Body of pancreas (tissue), 4 donors: ENCODE measurements around the gene PRTFDC1. TPM values are rescaled to one million over a fixed set of nuclear protein-coding genes. Genes with fewer than 3 reads are reported as not detected.

Source experiments
- ATAC-seq: fragments of 150-250 bp; one replicate; pipeline ENCODE4 v1.9.1; 2016
- DNase-seq, 4 donors: peaks; one replicate each; pipeline ENCODE4 v3.0.0-alpha.2; 2019
- H3K27ac ChIP-seq, 4 donors: fragments of 200-600 bp; sonication (generic); 1 replicate in 3 of 4; 2 replicates in 1 of 4; pipeline versions ENCODE4 v1.5.1 to v1.6.1; 2016 to 2019; ENCODE audit warnings: mild to moderate bottlenecking in 1 of 4, mixed read lengths in 1 of 4, moderate library complexity in 1 of 4
- H3K27me3 ChIP-seq, 2 donors: fragments of 200-600 bp; sonication (generic); one replicate each; pipeline ENCODE4 v1.6.0; 2016; ENCODE audit warnings: mild to moderate bottlenecking in 1 of 2
- H3K36me3 ChIP-seq, 2 donors: fragments of 200-600 bp; sonication (generic); replicated peaks in 1 of 2; 2 replicates each; pipeline ENCODE4 v1.5.1; 2016; ENCODE audit warnings: low read depth in 2 of 2; ENCODE audit not compliant: insufficient read depth in 1 of 2
- H3K4me1 ChIP-seq: fragments of 200-600 bp; sonication (generic); one replicate; pipeline ENCODE4 v1.6.0; 2016
- H3K4me3 ChIP-seq, 2 donors: fragments of 200-600 bp; sonication (generic); 1 replicate in 1 of 2; 2 replicates in 1 of 2; pipeline ENCODE4 v1.5.1; 2016 to 2019
- H3K9me3 ChIP-seq, 3 donors: fragments of 200-600 bp; sonication (generic); 1 replicate in 2 of 3; 2 replicates in 1 of 3; pipeline ENCODE4 v1.5.1; 2016
- POLR2A ChIP-seq, 3 donors: fragments of 450-650 bp; IDR thresholded peaks; one replicate each; pipeline ENCODE4 v1.6.1; 2016; ENCODE audit warnings: antibody characterized with exemption in 3 of 3, mild to moderate bottlenecking in 2 of 3
- WGBS, 2 donors: methylation state at CpG; one replicate each; pipeline ENCODE4 v1.1.5; 2017; 5-methylcytosine and 5-hydroxymethylcytosine counted together
- intact Hi-C: fragments of 100-400 bp; cut with DNase I; formaldehyde crosslinking; loops from one replicate; pipeline ENCODE4 v1.15.1; 2023
- total RNA-seq, 2 donors: library from RNA; depleted of rRNA; stranded (reverse); fragments of >200 nt; gene quantifications; one replicate each; pipeline ENCODE4 v1.1.0, GENCODE V29; 2016
- TF ChIP-seq, protein P1 (sequence below), 7 experiments: fragments of 450-650 bp in 4 of 7; fragments of 200-600 bp in 3 of 7; sonication (generic) in 3 of 7; IDR thresholded peaks; one replicate each; pipeline ENCODE4 v1.5.1; 2016 to 2019; ENCODE audit warnings: antibody characterized with exemption in 7 of 7

The PRTFDC1 gene
- total RNA-seq, 2 donors from 2014 or later: 6.5 to 14.2 TPM

DNA sequence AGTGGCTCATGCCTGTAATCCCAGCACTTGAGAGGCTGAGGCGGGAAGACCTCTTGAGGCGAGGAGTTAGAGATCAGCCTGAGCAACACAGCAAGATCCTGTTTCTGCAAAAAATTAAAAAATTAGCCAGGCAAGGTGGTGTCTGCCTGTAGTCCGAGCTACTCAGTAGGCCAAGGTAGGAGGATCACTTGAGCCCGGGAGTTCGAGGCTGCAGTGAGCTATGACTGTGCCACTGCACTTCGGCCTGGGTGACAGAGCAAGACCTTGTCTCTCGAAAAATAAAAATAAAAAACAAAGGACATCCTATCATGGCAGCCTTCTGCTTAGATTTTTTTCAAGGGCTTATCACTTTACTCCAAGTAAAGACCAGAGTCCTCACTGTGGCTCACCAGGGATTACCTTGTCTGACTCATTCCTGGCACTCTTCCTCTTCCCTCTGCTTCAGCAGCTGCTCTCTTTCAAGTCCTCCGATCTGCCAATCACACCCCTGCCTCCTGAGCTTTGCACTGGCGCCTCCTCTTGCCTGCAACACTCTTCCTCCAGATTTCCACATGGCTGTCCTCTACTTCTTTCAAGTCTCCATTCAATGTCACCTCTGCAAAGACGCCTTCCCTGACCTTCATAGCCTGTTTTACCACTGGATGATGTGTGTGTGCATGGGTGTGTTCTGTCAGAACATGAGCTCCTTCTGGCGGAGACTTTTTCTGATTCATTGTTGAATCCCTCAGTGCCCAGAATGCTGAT is 7.7 kb downstream of the PRTFDC1 start:
- Histone ChIP-seq H3K4me3 (no peak overlapping the region), H3K4me1 (no peaks in the 10 kb centered on the region), H3K27me3 (no peaks in the 10 kb centered on the region), H3K36me3 (no peaks in the 10 kb centered on the region), H3K9me3 (no peaks in the 10 kb centered on the region), H3K27ac (no peak overlapping the region)
- 82 to 84% methylated on average over 11 of the region's 11 CpGs for WGBS, 2 donors
- intact Hi-C loops: no loop called here
- ATAC-seq: peak; percentile 50
- no peak for TF ChIP-seq POLR2A (IDR thresholded peaks at IDR 0.05)
- TF ChIP-seq, protein P1, sequence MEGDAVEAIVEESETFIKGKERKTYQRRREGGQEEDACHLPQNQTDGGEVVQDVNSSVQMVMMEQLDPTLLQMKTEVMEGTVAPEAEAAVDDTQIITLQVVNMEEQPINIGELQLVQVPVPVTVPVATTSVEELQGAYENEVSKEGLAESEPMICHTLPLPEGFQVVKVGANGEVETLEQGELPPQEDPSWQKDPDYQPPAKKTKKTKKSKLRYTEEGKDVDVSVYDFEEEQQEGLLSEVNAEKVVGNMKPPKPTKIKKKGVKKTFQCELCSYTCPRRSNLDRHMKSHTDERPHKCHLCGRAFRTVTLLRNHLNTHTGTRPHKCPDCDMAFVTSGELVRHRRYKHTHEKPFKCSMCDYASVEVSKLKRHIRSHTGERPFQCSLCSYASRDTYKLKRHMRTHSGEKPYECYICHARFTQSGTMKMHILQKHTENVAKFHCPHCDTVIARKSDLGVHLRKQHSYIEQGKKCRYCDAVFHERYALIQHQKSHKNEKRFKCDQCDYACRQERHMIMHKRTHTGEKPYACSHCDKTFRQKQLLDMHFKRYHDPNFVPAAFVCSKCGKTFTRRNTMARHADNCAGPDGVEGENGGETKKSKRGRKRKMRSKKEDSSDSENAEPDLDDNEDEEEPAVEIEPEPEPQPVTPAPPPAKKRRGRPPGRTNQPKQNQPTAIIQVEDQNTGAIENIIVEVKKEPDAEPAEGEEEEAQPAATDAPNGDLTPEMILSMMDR (IDR thresholded peaks at IDR 0.05): no peak
- DNase-seq: peak in 3 of 4 donors; percentile 38 to 64 (median 44)

DNA sequence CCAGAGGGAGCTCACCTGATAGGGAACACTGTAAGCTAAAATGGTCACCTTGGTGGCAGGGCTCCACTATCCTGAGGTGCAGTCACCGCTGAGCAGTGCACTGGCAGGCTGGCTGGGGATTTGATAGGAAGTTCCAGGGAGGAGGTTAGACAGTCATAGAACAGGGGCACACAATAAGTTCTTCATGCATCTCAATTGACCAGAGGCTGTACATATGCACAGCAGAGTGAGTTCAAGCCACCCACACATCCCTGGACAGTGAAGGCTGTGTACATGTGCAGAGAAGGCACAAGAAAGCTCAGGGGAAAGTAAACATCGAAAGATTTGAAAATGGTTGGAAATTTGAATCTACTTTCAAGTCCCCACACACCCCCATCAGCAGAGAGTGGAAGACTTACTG is 13.9 kb downstream of the PRTFDC1 start:
- no peaks in the 10 kb centered on the region for H3K9me3 ChIP-seq
- WGBS, 2 donors: 90 to 93% methylated on average over 1 to 2 of the region's 2 CpGs
- H3K27me3 ChIP-seq: no peaks in the 10 kb centered on the region
- TF ChIP-seq POLR2A (IDR thresholded peaks at IDR 0.05): no peak
- TF ChIP-seq, protein P1 (IDR thresholded peaks at IDR 0.05): no peak
- no peak for ATAC-seq
- no peaks in the 10 kb centered on the region for H3K36me3 ChIP-seq
- no peaks in the 10 kb centered on the region for H3K4me1 ChIP-seq
- intact Hi-C loops: no loop called here
- no peak for DNase-seq
- no peak overlapping the region for H3K27ac ChIP-seq
- no peak overlapping the region for H3K4me3 ChIP-seq

DNA sequence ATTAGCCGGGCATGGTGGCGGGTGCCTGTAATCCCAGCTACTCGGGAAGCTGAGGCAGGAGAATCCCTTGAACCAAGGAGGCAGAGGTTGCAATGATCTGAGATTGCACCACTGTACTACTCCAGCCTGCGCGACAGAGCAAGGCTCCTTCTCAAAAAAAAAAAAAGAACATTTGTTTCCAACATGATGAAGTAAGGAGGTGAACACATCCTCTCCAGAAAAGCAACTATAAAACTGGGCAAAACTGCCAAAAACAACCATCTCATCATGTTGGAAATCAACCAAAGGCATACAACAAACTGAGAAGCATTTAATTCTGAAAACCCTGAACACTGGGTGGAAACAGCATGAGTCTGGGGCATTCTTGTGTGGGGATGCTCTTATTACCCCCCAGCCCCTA is 14.3 kb downstream of the PRTFDC1 start:
- H3K36me3 ChIP-seq: no peaks in the 10 kb centered on the region
- H3K4me3 ChIP-seq: no peak overlapping the region
- no peak overlapping the region for H3K27ac ChIP-seq
- TF ChIP-seq POLR2A (IDR thresholded peaks at IDR 0.05): no peak
- TF ChIP-seq, protein P1 (IDR thresholded peaks at IDR 0.05): no peak
- no peaks in the 10 kb centered on the region for H3K9me3 ChIP-seq
- intact Hi-C loops: no loop called here
- 94 to 95% methylated on average over 5 of the region's 5 CpGs for WGBS, 2 donors
- ATAC-seq (no peak), DNase-seq (no peak)
- no peaks in the 10 kb centered on the region for H3K4me1 ChIP-seq
- no peaks in the 10 kb centered on the region for H3K27me3 ChIP-seq

DNA sequence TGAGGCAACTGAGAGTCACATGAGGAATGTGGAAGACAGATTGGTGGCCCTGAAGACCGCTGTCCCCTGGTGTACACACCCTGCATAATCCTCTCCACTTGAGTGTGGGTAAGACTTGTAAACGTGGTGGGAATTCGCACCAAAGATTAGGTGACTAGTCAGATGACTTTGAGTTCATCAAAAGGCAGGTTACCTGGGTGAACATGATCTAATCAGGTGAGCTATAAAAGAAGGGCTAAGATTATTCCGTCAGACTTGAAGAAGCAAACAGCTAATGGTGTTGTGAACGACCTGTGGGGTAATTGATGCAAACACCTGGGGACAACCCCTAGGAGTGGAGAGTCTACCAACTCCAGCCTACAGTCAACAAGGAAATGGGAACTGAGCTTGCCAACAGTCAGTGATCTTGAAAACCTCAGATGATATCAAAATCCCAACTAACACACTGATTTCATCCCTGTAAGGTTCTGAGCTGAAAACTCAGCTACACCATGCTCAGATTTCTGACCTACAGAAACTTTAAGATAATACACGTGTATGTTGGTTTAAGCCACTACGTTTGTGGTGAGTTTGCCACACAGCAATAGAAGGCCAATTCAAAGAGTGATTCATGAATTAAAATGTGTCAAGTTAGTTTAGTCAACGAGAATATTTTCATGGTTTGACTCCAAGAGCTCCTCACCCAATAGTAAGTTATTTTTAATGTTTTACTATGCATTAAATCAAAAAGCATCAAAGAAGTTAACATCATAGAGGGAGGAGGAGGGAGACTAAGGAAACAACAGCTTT is 16.7 kb downstream of the PRTFDC1 start:
- intact Hi-C loops: no loop called here
- ATAC-seq (no peak), DNase-seq (no peak)
- TF ChIP-seq POLR2A (IDR thresholded peaks at IDR 0.05): no peak
- TF ChIP-seq, protein P1 (IDR thresholded peaks at IDR 0.05): no peak
- WGBS, 2 donors: 72 to 74% methylated on average over 8 of the region's 8 CpGs
- Histone ChIP-seq H3K4me1 (no peaks in the 10 kb centered on the region), H3K9me3 (no peaks in the 10 kb centered on the region), H3K4me3 (no peak overlapping the region), H3K27me3 (no peaks in the 10 kb centered on the region), H3K27ac (no peak overlapping the region), H3K36me3 (no peaks in the 10 kb centered on the region)
